ENCODE results near the gene ZNF672. TPM values are rescaled to one million over a fixed set of nuclear protein-coding genes. Genes with fewer than 3 reads are reported as not detected.
A peak's percentile ranks its signal among the peaks of the same experiment; 100 is the strongest.
"Not testable (repeated sequence)": the region's sequence is repeated elsewhere in the genome, so short reads cannot be mapped to it uniquely, and the experiment has no call there.

The ZNF672 gene
- total and polyA plus RNA-seq, 2 experiments from 2014 or later, result 10.5 to 13.8 TPM

- H3K79me2 ChIP-seq (ENCODE audit: insufficient read depth), result no peaks in the 10 kb centered on the region
- H3K4me2 ChIP-seq (ENCODE audit: unreplicated experiment), result peak overlapping the region; percentile 92
- 1% methylated on average over 41 of the region's 41 CpGs for WGBS, 2 experiments (ENCODE audit: low coverage in 1 of 2, low lambda C conversion rate in 2 of 2, missing lambda C conversion rate in 2 of 2)
- peak overlapping the region; percentile 97 for H3K27ac ChIP-seq
- H3K36me3 ChIP-seq (ENCODE audit: low read depth), result no peaks in the 10 kb centered on the region
- H3K27me3 ChIP-seq (replicated peaks; ENCODE audit: insufficient read depth), result no peaks in the 10 kb centered on the region
- peak overlapping the region; percentile 95 for H3K9ac ChIP-seq
- TF ChIP-seq EZH2phosphoT487 (IDR thresholded peaks at IDR 0.05; ENCODE audit: insufficient read depth, low read depth) (no peak), EZH2 (IDR thresholded peaks at IDR 0.05; ENCODE audit: insufficient read depth, poor library complexity, severe bottlenecking) (no peak)
- in situ Hi-C loops (cut with MboI), result no loop called here
- peaks cover 26% of the 10 kb centered on the region for H3F3A ChIP-seq (ENCODE audit: insufficient read depth)
- no peaks in the 10 kb centered on the region for H3K9me3 ChIP-seq (ENCODE audit: low read depth)
- DNase-seq, result peak; percentile 97
- H3K4me3 ChIP-seq, result peak overlapping the region; percentile 91
- peak overlapping the region; percentile 98 for H2AFZ ChIP-seq
- H4K20me1 ChIP-seq (ENCODE audit: insufficient read depth), result no peaks in the 10 kb centered on the region
- peaks cover 9% of the 10 kb centered on the region for H3K4me1 ChIP-seq (ENCODE audit: insufficient read depth)
- no peaks in the 10 kb centered on the region for H3K9me2 ChIP-seq (ENCODE audit: insufficient read depth)
Measured at GRCh38 chr1:248873409-248873992, 35.5 kb downstream of the ZNF672 start.

GRCh38 chr1:248873993-248874533, 36.0 kb downstream of the ZNF672 start:
- DNase-seq, result no peak
- no peaks in the 10 kb centered on the region for H4K20me1 ChIP-seq (ENCODE audit: insufficient read depth)
- H3K27me3 ChIP-seq (replicated peaks; ENCODE audit: insufficient read depth), result no peaks in the 10 kb centered on the region
- TF ChIP-seq EZH2phosphoT487 (IDR thresholded peaks at IDR 0.05; ENCODE audit: insufficient read depth, low read depth) (no peak), EZH2 (IDR thresholded peaks at IDR 0.05; ENCODE audit: insufficient read depth, poor library complexity, severe bottlenecking) (no peak)
- peaks cover 26% of the 10 kb centered on the region for H3F3A ChIP-seq (ENCODE audit: insufficient read depth)
- H3K36me3 ChIP-seq (ENCODE audit: low read depth), result no peaks in the 10 kb centered on the region
- peak overlapping the region; percentile 97 for H3K27ac ChIP-seq
- no peaks in the 10 kb centered on the region for H3K9me2 ChIP-seq (ENCODE audit: insufficient read depth)
- peak overlapping the region; percentile 74 for H3K4me2 ChIP-seq (ENCODE audit: unreplicated experiment)
- H3K4me1 ChIP-seq (ENCODE audit: insufficient read depth), result peaks cover 9% of the 10 kb centered on the region
- peak overlapping the region; percentile 91 for H3K4me3 ChIP-seq
- peak overlapping the region; percentile 95 for H3K9ac ChIP-seq
- H3K9me3 ChIP-seq (ENCODE audit: low read depth), result no peaks in the 10 kb centered on the region
- no peak overlapping the region for H2AFZ ChIP-seq
- WGBS, 2 experiments (ENCODE audit: low coverage in 1 of 2, low lambda C conversion rate in 2 of 2, missing lambda C conversion rate in 2 of 2), result 2 to 4% methylated on average over 23 of the region's 23 CpGs
- H3K79me2 ChIP-seq (ENCODE audit: insufficient read depth), result no peaks in the 10 kb centered on the region
- in situ Hi-C loops (cut with MboI), result no loop called here

GRCh38 chr1:248881261-248881660, 43.2 kb downstream of the ZNF672 start:
- Histone ChIP-seq H3K27me3 (replicated peaks; ENCODE audit: insufficient read depth) (no peaks in the 10 kb centered on the region), H3K4me3 (no peak overlapping the region), H2AFZ (no peak overlapping the region), H3K9me3 (ENCODE audit: low read depth) (no peaks in the 10 kb centered on the region), H3K27ac (no peak overlapping the region), H3K36me3 (ENCODE audit: low read depth) (no peaks in the 10 kb centered on the region), H3K4me2 (ENCODE audit: unreplicated experiment) (no peak overlapping the region), H3K79me2 (ENCODE audit: insufficient read depth) (no peaks in the 10 kb centered on the region), H4K20me1 (ENCODE audit: insufficient read depth) (no peaks in the 10 kb centered on the region), H3K9ac (no peak overlapping the region), H3K9me2 (ENCODE audit: insufficient read depth) (no peaks in the 10 kb centered on the region), H3K4me1 (ENCODE audit: insufficient read depth) (no peaks in the 10 kb centered on the region), H3F3A (ENCODE audit: insufficient read depth) (no peaks in the 10 kb centered on the region)
- no peak for DNase-seq
- no peak for TF ChIP-seq EZH2phosphoT487 (IDR thresholded peaks at IDR 0.05; ENCODE audit: insufficient read depth, low read depth)
- TF ChIP-seq EZH2 (IDR thresholded peaks at IDR 0.05; ENCODE audit: insufficient read depth, poor library complexity, severe bottlenecking), result no peak
- in situ Hi-C loops (cut with MboI), result no loop called here
- WGBS, 2 experiments (ENCODE audit: low coverage in 1 of 2, low lambda C conversion rate in 2 of 2, missing lambda C conversion rate in 2 of 2), result 53% methylated on average over 1 of the region's 1 CpG

- H3K9me3 ChIP-seq (ENCODE audit: low read depth); H3K79me2 ChIP-seq (ENCODE audit: insufficient read depth); H3K4me1 ChIP-seq (ENCODE audit: insufficient read depth); in situ Hi-C loops (cut with MboI); H3K9me2 ChIP-seq (ENCODE audit: insufficient read depth); H3K27ac ChIP-seq; H3K36me3 ChIP-seq (ENCODE audit: low read depth); H3K27me3 ChIP-seq (replicated peaks; ENCODE audit: insufficient read depth); H2AFZ ChIP-seq; H3K4me3 ChIP-seq; H3F3A ChIP-seq (ENCODE audit: insufficient read depth); H3K9ac ChIP-seq; DNase-seq; H3K4me2 ChIP-seq (ENCODE audit: unreplicated experiment); H4K20me1 ChIP-seq (ENCODE audit: insufficient read depth): not testable (repeated sequence)
- WGBS, 2 experiments (ENCODE audit: low coverage in 1 of 2, low lambda C conversion rate in 2 of 2, missing lambda C conversion rate in 2 of 2), result 22 to 27% methylated on average over 7 of the region's 7 CpGs
Measured at GRCh38 chr1:248882427-248882826, 44.4 kb downstream of the ZNF672 start.

Data from GM23248 (cell line).